HG03442 (cell line): ENCODE data around the gene PGAP1.

ENCODE experiments used
- ATAC-seq: cut with Tn5 transposase; IDR thresholded peaks from one replicate; pipeline ENCODE4 v1.9.1; 2021; ENCODE audit warnings: mild to moderate bottlenecking, moderate library complexity; ENCODE audit not compliant: unreplicated experiment

PGAP1 gene

GRCh38 chr2:196804381-196804780 lies 122.1 kb downstream of the PGAP1 start:
- no peak for ATAC-seq

- no peak for ATAC-seq
Observed at GRCh38 chr2:196802401-196802800, 124.1 kb downstream of the PGAP1 start.

GRCh38 chr2:196801674-196802261 lies 124.7 kb downstream of the PGAP1 start:
- ATAC-seq = no peak

GRCh38 chr2:196798980-196799379 lies 127.5 kb downstream of the PGAP1 start:
- no peak for ATAC-seq

GRCh38 chr2:196792865-196793264 lies 133.6 kb downstream of the PGAP1 start:
- no peak for ATAC-seq

- ATAC-seq = peak; percentile 67
Observed at GRCh38 chr2:196783431-196784094, 142.9 kb downstream of the PGAP1 start.
